ENCODE results near the gene CCDC171.

GRCh38 chr9:15782106-15782505, 229.3 kb downstream of the CCDC171 start:
- no peak for TF ChIP-seq CTCF (IDR thresholded peaks at IDR 0.05)
- TF ChIP-seq POLR2A (IDR thresholded peaks at IDR 0.05): no peak

Measured in thyroid gland (tissue), 4 donors.